SHP77 treated with DMSO at 0.1 percent for 48 hours (cell line): ENCODE measurements around the gene TMEM215.
"Not testable (repeated sequence)": the region's sequence is repeated elsewhere in the genome, so short reads cannot be mapped to it uniquely, and the experiment has no call there.

Source experiments
- DNase-seq: peaks from one replicate; lab custom pipeline; 2025; lab: John Stamatoyannopoulos, UW

Gene TMEM215

DNA sequence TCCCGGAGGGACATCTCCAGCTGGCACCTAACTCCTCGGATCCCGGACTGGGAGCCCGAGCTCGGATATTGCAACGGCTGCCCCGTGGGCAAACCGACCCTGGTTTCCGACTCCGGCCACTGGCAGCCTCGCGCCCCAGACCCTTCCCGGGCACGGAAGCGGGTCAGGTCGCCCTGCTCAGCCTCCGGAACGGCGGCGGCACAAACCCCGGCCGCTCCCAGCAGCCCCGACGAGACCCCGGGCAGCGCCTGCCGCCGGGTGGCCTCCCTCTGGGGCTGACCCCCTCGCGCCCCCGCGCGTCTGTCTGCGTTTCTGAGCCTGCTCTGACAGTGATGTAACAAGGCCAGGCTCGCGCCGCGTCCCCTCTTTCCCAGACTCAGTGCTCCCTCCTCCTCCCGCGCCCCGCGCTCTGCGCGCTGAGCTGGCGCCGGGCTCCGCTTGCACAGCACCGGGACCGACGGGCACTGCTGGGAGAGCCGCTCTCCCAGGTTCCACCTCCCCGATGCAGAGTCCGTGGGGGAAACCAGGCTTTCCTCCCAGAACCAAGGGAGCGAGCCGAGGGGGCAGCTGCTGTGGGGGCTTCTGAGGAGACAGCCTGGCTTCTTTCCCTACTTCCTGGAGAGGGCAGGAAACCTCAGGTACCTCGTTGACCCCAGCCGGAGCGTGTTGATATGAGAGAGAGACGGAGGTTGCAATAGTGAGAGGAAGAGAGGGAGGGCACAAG lies at the start of gene TMEM215:
Gene TMEM215, plus strand, starts transcription at position 373 of the 724 bp plus-strand sequence. CDS start 644 bp downstream, outside the sequence.
- no peak for DNase-seq

DNA sequence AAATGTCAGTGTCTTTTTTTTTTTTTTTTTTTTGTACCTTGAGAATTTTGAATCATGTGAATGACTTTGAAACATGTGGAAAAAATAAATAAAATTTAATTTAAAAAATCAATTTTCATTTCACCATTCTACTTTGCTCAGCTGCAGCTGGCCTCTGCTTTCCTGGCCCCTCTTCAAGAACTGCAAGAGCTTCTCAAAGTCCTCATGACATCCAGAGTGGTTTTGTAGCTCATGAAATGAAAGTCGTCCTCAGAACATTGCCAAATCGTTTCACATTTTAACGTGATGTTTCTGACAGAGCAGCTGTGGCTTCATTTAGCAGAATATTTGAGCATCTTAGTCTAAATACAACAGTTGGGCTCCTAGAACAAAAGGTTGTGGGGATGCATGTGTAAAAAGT lies 47.9 kb upstream of the TMEM215 start:
- no peak for DNase-seq

DNA sequence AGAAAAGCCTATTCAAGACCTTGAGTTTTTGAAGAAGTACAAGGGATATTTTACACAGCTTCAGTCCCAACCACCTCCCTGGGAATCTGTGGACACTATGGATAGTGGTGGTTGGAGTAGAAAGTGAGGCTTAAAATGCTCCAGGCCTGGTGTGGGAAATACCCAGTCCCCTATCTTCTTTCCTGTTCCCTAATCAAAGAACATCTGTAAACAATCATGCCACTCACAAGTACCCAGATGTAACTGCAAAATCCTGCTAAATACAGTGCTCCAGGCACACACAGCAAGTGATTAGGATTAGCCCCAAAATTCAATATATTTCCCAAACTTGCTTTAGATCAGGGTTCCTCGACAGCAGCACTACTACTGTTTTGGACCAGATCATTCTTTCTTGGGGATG lies 46.0 kb upstream of the TMEM215 start:
- no peak for DNase-seq

- DNase-seq, result no peak
These were observed 44.7 kb upstream of the TMEM215 start for GRCh38 chr9:32738501-32739172.

- no peak for DNase-seq
These were observed 41.6 kb upstream of the TMEM215 start for GRCh38 chr9:32741706-32742105.

DNA sequence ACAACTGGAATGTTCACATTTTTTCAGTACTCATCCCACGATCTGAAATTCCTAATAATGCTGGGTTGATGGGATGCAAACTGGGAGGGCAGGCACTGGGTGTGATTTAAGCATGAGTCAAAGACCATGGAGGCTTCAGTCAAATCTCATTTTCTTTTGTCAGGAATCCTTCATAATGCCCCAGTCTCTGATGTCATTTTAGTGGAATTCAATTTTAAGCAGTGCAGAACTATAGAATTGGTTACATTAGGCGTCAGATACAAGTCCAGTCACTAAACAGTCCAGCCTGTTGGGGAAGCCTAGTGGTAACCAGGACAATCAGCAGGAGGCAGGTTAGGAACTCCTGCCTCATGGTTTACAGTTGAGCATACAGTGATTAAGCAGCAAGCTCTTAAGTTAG lies 41.0 kb upstream of the TMEM215 start:
- no peak for DNase-seq

DNA sequence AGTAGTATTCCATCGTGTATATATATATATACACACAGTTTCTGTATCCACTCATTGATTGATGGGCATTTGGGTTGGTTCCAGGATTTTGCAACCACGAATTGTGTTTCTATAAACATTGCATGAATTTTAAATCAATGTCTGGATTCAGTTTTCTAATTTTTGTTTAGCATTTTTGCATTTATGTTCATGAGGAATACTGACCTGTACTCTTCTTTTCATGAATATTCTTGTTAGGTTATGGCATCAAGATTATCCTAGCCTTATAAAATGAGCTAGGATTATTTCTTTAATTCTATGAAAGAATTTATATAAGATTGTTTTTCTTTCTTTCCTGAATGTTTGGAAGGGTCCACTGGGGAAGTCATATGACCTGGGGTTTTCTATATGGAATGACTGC lies 35.3 kb upstream of the TMEM215 start:
- DNase-seq, result no peak

GRCh38 chr9:32755730-32756129 lies 27.6 kb upstream of the TMEM215 start:
- DNase-seq, result no peak

DNA sequence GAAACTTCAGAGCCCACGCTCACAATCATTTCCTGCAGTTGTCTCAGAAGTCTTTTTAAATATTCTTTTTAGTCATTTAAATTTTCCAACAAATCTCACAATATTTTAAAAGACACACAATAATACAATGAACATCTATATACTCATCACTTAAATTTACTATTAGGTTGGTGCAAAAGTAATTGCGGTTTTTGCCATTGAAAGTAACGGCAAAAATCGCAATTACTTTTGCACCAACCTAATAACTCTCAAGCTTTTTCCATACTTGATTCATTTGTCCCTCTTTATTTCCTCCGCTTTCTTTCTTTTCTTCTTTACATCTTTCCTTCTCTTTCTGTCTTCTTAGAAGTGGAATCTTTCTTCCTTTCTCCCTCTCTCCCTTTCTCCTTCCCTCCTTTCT lies 19.2 kb upstream of the TMEM215 start:
- no peak for DNase-seq

- DNase-seq, result no peak
These were observed 8.1 kb upstream of the TMEM215 start for GRCh38 chr9:32775283-32775682.

DNA sequence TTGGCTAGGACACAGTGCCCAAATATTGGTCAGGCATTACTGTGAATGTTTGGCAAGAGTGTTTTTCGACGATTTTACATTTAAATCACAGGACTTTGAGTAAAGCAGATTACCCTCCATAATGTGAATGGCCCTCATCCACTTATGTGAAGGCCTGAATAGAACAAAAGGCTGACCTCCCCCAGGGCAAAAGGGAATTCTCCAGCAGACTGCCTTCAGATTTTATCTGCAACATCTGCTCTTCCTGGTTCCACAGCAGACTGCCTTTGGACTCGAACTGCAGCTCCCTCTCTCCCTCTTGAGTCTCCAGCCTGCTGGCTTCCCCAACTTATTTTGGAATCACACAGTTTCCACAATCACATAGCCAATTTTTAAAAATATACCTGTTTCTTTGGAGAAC lies 7.1 kb upstream of the TMEM215 start:
- DNase-seq, result no peak

DNA sequence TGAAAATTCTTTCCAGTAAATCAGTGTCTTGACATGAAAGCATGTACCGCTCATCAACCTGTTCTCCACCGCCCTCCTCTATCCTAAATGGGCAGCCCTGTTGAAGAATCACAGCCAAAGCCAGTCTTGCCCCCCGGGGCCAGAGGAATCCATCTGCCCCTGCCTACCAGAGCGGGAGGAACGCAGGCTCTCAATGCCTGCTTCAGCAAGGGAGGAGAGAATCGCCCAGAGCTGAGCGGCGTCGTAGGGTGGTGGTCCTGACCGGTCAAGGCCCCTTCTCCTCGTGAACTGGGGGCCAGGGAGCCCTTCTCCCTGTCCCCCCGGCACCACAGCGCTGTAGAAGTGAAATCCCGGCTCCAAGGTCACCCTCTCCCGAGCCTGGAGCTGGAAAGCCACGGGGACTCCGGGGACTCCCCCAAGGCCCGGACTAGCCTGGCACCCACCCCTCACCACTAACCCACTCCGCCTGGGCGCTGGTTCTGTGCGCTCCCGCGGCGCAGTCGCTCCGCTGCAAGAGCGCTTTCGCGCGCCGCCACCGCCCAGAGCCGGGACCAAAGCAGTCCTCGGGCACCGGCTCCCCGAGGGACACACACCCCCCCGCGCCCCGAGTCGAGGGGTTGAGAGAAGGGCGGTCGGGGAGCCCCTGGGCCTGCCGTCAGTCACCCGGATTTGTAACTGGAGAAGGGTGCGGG lies 718 bp upstream of the TMEM215 start:
- DNase-seq, result no peak

DNA sequence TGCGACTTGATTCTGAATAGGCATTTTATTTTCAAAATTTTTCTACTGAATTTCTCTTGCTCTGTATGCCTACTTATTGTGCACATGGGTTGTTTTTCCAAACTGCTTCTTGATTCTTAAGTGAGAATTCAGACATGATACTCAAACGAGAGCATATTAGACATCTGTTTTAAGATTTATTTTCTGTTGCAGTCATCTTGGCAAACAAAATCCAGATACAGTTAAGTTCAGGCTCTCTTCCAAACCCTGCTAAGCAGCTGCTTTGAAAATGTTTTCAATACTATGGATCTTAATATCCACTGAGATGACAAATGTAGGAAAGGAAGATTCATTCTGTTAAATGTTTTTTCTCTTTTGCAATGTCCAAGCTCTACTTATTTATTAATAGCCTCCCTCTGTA lies 4.5 kb downstream of the TMEM215 start:
- DNase-seq, result no peak

DNA sequence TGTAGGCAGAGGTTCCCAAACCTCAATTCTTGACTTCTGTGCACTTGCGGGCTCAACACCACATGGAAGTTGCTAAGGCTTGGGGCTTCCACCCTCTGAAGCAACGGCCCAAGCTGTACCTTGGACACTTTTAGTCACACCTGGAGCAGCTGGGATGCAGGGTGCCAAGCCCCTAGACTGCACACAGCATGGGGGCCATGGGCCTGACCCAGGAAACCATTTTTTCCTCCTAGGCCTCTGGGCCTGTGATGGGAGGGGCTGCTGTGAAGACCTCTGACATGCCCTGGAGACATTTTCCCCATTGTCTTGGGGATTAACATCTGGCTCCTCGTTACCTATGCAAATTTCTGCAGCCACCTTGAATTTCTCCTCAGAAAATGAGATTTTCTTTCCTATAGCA lies 12.7 kb downstream of the TMEM215 start:
- not testable (repeated sequence) for DNase-seq

DNA sequence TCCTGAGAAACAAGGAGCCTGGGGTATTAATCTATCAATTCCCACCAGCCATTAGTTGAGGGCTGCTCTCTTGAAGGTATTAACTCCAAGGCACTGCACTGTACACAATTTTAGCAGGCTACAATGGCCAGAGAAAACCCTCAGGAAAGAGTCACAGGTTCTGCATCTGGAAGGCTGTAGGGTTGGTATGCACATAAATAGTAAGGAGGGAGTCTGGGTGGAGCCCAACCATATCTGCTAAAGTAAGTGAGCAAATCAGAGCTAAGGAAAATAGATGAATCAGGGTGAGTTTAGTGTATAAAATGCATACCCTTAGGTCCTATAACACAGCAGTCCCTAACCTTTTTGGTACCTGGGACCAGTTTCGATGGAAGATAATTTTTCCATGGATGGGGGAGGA lies 18.2 kb downstream of the TMEM215 start:
- no peak for DNase-seq

GRCh38 chr9:32807217-32807616 lies 23.9 kb downstream of the TMEM215 start:
- no peak for DNase-seq

DNA sequence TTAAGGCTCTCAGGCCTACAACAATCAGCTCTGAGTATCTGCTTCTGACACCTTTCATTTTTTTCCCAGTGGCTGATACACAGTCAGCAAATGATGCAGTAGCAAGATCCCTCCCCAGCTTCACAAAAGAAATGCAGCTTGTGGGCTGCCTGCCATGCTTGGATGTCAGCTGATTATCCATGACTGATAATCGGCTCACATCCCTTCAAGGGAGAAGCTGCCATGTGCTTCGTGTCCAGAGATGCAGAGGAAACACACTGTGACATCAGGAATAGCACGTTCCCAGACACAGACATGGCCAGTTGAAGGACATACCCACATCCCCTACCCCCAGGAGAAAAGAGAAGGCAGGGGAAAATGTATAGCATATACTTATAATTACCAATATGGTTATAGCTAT lies 27.9 kb downstream of the TMEM215 start:
- DNase-seq, result no peak

DNA sequence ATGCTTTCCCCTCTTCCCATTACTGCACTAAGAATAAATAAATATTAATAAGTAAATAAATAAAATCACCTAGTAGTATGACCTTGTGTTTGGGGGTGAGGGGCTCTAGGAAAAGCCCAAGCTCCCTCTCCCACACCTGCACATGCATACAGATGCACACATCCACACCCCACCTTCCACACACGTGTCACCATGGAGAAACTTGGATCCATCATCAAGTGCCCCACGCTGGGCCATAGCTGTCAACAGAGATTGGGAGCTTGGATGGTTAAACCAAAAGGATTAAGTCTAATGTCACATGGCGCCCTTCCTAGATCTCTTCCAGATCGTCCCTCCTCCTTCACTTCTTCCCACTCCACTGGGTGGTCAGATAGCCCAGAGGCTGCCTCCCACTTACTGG lies 37.0 kb downstream of the TMEM215 start:
- no peak for DNase-seq

DNA sequence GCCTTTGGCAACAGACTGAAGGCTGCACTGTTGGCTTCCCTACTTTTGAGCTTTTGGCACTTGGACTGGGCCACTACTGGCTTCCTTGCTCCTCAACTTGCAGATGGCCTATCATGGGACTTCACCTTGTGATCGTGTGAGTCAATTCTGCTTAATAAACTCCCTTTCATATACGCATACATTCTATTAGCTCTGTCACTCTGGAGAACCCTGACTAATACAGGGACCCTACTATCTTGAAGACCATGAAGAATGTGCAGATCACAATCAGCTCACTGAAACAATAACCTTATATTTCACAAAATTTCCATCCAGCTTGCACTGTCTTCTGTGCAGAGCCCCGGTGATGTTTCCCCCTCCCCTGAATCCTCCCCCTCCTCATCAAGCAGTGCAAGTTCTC lies 39.8 kb downstream of the TMEM215 start:
- DNase-seq, result no peak

DNA sequence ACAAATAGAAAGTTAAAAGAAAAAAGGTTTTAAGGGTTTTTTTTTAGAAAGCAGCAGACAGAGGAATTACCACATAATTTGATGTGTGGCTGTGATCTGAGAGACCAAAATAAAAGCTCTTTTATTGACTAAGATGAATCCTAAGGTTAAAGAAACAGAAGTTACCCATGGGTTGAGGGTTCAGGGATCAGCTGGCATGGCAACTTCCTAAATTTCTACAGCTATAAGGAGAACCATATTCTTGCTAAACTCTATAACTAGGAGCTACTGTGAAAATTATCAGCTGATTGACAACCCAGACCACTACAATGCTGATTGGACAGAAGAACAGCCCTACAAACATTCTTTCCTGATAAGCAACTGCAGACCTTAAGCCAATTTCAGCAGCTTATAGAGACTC lies 40.2 kb downstream of the TMEM215 start:
- no peak for DNase-seq

DNA sequence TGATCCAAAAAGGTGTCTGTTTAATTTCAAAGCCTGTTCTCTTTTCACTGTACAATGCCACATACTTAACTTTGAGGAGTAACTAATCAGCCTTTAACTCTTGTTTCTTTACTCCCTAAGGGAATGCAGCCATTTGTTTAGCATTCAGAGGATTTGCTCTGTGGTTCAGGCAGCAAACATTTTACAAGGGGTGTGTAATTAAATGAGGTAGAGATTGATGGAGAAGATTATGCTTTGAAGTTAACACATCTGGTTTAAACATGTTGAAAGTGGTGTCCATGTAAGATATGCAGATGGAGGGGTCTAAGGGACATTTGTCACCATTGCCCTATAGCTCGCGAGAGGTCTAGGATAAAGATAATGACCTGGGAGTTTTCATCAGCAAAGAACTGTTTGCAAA lies 41.9 kb downstream of the TMEM215 start:
- DNase-seq, result no peak

DNA sequence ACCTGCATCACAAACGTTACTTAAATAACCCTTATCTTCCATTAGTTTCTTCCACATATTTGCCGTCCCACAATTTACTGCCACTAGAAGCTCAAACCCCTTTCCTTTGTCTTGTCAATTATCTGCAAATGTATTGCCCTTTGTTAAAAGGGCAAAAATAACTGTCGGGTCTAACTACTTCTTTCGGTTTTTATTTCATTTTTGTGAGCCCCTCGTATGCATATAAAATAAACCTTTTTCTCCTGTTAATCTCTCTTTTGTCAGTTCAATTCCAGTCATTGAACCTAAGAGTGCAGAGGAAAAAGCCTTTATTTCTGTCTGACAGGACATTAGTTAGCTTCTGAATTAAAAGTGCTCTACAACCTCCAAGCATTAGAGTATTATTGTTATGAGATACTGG lies 45.5 kb downstream of the TMEM215 start:
- DNase-seq, result no peak

DNA sequence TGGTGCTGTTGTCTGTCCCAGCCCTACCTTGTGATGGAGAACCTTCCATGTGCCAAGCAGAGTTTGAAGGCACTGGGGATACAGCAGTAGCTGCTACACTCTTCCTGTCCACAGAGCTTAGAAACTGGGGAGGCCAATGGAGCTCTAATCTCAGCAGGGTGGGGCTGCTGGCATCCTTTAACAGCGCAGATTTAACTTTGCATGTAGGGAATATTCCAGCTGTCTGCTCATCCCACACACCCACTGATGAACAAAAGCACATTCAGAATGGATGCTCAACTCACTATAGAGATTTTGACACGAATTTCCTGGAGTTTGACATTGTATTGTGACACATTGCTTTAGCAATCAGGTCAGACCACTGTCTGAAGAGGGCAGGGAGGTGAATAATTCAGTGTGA lies 49.0 kb downstream of the TMEM215 start:
- no peak for DNase-seq
